Activated T-cell treated with anti-CD3 and anti-CD28 coated beads for 1 hour (primary cell): Measurements from ENCODE around the gene HS3ST3B1.

Experiments
- DNase-seq: peaks from one replicate; pipeline ENCODE4 v3.0.0-alpha.2; 2020; ENCODE audit warnings: low read depth

Gene HS3ST3B1

DNA sequence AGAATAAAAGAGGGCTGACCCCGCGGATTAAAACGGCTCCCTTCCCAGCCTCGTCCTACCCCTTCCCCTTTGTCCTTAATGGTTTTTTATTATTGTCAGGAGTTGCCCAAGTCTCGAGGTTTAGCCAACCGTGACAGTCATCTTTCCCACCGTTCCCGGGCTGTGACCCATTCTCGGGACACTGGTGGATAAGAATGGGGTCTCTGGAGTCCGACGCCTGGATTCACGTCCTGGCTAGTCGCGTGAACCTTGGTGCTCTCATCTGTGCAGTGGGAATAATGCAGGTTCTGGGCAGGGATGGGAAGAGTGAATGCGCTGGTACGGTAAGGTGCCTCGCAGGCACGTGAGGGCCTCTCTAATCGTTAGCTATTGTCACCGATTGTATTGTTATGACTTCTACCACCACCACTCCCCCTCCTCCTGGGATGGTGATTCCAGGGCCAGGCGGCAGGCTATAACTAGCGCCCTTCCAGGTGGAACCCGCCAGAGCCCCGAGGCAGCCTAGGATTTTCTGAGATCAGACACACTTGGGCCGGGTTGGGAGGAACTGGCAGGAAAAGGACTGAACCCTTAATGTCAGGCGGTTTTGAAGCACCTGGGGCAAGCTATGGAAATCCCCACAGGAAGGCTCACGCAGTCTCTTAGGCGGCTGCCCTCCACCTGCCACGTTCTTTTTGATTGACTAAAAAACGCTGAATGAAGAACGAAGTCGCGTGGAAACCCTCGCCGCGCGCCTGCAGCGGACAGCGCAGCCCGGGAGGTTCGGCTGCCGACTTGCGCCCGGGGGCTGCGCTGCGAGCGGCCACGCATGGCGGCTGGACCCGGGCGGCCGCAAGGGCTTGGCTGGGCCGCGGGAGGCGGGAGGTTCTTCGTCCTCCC, 2.7 kb downstream of the HS3ST3B1 start:
- peak; percentile 27 for DNase-seq

DNA sequence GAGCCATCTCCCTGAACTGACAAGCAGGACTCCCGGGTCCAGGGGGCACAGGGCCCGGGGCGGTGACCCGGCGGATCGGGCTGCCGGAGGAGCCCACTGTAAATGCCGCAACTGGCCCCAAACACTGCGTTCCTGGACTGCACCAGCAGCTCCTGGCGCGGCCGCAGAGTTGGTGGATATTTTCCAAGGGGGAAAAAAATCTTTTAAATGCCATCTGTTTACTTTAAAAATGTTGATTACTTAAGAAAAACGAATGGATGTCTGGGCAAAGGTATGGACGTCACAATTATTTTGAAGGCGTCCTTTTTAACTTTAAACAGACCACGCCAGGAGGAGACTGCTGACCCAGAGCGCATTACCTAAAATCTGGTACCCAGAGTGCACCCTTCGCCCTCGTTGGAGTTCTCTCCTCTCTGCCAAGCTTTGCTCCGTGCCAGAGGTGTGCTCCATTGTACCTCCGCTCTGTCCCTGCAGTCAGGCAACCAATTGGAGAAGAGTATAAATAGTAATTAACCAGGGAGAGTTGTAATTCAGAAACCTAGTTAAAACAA, 3.4 kb downstream of the HS3ST3B1 start:
- DNase-seq, result no peak

DNA sequence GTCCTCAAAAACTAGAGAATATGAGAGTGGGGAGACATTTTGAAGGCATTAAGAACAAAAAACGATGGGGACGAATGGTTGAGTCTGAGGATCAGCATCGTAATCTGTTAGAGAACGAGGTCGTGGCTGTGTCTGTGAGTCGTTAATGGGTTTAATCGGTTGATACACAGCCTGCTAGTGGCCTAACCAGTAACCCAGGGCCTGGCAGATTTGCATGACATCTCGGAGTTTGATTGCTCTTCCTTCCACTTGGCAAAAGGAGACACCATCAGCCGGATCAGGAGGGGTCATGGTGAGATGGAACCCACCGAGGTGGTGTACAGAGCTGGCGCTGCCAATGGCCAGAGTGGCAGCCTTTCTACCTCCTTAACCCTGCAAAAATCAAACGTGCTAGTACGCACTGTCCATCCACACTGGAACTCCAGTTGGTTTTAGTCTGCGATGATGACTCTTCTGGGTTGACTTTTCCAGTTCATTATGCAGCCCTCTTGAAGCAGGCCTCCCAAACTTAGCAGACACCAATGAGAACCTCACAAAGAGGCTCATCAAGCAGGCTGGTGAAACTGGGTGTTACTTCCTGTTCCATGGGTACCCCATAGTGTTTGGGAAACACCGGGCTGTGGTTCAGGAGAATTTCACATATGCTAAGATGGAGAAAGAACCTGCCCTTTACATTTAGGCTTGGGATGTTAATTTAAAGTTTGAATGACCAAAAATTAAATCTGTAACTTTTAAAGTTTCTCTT, 4.1 kb downstream of the HS3ST3B1 start:
- no peak for DNase-seq

GRCh38 chr17:14305785-14306496, 5.1 kb downstream of the HS3ST3B1 start:
- no peak for DNase-seq

- DNase-seq, result no peak
These were observed 5.7 kb downstream of the HS3ST3B1 start for GRCh38 chr17:14306596-14306995.

DNA sequence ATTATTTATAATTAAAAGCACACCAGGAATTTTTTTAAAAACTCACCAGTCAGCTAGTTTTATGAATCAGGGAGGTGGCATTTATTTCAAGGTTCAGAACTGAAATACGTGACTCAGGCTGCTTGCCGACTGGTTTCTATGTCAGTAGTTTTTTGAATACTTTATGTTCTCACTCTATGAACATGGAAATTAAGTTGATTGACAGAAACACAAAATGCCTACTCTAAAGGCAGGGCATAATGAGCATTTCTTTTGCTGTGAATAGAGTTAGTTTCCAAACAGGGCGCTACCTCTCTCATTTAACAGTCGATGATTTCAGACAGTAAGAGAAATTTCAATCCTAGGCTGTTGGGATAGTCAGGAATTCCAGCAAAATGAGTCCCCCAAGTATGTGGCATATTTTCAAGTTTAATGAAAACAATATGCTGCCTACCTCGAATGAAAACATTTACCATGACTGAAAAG, 6.7 kb downstream of the HS3ST3B1 start:
- no peak for DNase-seq

DNA sequence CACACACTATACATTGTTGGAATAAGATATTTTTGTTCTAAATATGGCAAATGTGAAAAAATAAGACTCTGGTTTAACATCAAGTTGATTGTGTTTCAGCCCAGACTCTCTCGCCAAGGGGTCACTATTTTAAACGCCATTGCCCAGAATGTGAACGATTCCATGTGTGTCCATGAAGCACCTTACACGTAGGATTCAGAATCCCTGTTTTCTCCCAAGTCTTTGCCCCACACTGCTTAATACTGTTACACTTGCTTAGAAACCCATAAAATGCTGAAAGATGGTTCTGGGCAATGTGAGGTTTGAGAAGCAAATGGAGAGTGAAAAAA, 7.7 kb downstream of the HS3ST3B1 start:
- DNase-seq, result no peak

DNA sequence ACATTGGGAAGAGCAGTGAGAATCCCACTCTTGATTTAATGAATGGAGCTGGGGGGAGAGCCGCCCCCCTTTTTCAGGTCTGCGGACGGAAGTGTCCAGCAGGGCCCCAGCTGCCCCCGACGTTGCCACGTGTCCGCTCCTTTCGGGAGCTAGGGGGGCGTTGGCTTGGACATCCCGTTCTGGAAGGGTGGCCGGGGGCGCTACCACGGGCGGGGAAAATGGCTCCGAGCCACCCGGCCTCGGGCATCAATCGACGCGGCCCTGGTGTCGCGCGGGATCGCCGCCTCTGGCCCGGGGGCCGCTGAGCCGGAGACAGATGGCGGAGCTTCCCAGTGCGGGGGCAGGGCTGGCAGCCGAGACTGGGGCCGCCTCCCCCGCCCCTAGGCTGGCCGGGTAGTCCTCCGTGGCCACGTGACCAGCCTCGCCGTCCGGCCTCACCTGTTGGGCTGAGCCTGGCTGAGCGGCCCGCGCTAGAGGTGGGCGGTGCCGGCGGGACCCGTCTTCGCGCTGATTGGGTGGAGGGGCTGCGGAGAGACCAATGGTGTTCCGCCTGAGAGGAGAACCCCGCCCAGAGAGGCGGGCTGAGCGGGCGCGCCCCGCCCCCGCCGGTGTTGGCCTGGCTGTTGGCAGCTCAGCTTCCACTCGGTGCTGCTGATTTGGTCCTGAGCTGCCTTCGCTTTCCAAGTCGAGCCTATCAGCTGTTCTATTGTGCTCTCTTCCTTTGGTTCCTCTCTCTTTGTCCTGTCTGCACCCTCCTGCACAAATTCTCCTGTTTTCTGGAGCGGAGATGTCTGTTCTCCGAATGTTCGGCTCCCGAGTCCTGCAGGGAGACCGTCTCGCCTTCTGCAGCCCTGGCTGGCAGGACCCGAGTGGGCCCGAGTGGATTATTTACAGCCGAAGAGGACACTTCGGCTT, 8.3 kb downstream of the HS3ST3B1 start:
- DNase-seq, result peak; percentile 87

DNA sequence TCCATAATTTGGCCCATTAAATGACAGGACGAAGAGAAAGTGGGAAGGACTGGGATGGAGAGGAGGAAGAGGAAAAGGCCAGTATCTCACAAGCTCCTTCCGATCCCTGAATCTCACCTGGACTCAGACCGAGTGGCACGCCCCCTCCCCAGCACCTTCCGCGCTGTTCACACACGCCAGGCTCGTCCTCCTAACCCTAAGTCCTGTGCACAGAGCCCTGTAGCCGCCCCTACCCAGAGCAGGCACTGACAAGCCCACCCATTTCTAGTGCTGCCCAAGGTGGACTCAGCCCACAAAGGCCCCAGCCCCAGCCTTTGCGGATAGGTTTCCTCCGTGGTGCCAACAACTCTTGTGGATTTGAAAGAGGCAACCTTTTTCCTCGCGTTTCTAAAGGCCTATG, 9.2 kb downstream of the HS3ST3B1 start:
- no peak for DNase-seq

GRCh38 chr17:14310605-14311004, 9.7 kb downstream of the HS3ST3B1 start:
- no peak for DNase-seq

DNA sequence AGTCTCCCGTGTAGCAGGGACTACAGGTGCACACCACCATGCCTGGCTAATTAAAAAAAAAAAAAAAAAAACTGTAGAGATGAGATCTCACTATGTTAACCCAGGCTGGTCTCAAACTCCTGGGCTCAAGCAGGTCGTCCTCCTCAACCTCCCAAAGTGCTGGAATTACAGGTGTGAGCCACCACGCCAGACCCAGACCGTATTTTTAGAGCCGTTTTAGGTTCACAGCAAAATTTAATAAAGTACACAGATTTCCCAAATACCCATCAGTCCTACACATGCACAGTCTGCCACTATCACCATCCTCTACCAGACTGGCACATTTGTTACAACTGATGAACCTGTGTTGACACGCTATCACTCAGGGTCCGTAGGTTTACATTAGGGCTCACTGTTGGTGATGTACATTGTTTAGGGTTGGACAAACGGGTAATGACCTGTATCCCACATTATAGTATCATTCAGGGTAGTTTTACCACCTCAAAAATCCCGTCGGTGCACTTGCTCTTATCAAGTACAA, 10.4 kb downstream of the HS3ST3B1 start:
- DNase-seq, result no peak

- DNase-seq, result no peak
These were observed 11.1 kb downstream of the HS3ST3B1 start for GRCh38 chr17:14311981-14312380.

DNA sequence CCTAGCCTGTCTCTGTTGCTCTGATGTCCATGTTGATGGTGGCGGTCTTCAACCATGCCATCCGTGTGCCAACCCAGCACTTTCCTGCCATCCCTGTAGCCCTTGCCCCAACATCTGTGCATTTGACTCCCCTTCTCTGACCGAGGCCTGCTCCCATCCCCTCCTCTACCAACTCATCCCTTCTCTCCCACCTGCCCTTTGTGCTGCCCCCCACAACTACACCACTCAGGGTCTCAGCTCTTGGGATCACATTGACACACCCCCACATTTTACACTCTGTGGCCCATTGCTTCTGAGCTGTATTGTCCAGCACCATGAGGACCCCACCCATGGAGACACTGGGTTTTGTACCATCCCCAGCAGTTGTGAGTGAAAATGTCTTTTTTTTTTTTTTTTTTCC, 11.6 kb downstream of the HS3ST3B1 start:
- DNase-seq, result no peak

- no peak for DNase-seq
These were observed 15.4 kb downstream of the HS3ST3B1 start for GRCh38 chr17:14316126-14316832.

- no peak for DNase-seq
These were observed 16.5 kb downstream of the HS3ST3B1 start for GRCh38 chr17:14317383-14317782.

DNA sequence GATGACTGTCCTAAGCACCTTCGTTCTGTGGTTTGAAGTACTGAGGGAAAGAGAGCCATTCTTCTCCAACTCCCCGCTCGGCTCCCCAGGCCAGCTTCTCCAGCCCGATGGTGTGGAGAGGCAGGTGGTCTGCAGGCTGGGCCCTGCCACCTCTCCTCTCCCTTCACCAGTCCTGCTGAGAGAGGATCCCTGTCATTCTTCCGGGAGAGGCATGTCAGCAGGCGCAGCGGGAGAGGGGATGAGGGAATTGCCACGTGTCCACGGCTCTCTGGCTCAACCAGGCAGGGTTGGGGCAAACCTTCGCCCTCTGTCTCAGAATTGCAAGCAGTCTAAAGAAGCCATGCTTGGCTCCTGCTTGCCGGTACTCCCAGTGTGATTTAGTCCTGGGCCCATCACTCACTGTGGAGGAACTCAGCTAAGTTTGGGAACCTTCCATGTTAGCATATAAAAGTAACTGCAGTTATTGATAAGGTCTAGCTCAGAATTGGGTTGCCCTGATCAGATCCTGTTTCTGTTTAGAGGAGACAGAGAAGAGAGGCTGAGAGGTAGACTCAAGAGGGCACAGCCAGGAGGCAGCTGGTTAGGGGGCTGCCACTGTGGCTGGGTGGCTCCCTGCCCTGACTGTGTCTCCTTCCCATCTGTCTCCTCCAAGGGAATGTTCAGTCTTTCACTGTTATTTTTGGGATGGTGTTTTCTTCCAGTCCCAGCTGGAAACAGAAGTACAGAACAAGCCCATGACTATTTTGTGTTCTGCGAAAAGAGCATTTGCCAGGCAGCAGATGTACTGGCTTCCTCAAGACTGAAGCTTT, 17.4 kb downstream of the HS3ST3B1 start:
- no peak for DNase-seq

- no peak for DNase-seq
These were observed 18.0 kb downstream of the HS3ST3B1 start for GRCh38 chr17:14318918-14319205.

DNA sequence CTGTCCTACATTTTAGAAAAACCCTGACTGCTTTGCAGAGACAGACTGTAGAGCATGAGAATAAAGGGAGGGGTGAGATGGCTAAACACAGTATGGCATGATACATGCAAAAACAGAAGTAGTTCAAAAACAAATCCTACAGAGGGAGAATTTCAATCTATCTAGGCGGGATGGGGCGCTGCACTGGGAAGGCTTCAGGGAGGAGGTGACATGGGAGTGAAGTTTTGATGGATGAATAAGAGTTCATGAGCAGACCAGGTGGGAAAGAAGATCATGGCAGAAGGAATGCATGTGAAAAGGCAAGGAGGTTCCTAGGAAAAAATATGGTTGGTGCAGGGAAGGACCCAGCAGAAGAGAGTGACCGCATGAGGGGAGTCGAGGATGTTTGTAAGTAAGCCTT, 19.2 kb downstream of the HS3ST3B1 start:
- DNase-seq, result no peak

- DNase-seq, result no peak
These were observed 20.0 kb downstream of the HS3ST3B1 start for GRCh38 chr17:14320734-14321475.
